Activated T-cell treated with anti-CD3 and anti-CD28 coated beads for 1 hour (primary cell): ENCODE data around the gene ZMYND8.
"Not testable (repeated sequence)": the region's sequence is repeated elsewhere in the genome, so short reads cannot be mapped to it uniquely, and the experiment has no call there.

Source experiments
- DNase-seq: peaks from one replicate; pipeline ENCODE4 v3.0.0-alpha.2; 2020; ENCODE audit warnings: low read depth

Gene ZMYND8

GRCh38 chr20:47370850-47371782 is 14.6 kb upstream of the ZMYND8 start:
- no peak for DNase-seq

GRCh38 chr20:47370214-47370613 is 13.7 kb upstream of the ZMYND8 start:
- DNase-seq = no peak

- DNase-seq = no peak
Observed at GRCh38 chr20:47368301-47368700, 11.8 kb upstream of the ZMYND8 start.

- DNase-seq = not testable (repeated sequence)
Observed at GRCh38 chr20:47366301-47366700, 9.8 kb upstream of the ZMYND8 start.

GRCh38 chr20:47365023-47365764 is 8.7 kb upstream of the ZMYND8 start:
- no peak for DNase-seq

GRCh38 chr20:47362361-47363219 is 6.1 kb upstream of the ZMYND8 start:
- DNase-seq = no peak

- DNase-seq = no peak
Observed at GRCh38 chr20:47361057-47361915, 4.8 kb upstream of the ZMYND8 start.

GRCh38 chr20:47360297-47361056 is 4.0 kb upstream of the ZMYND8 start:
- no peak for DNase-seq

GRCh38 chr20:47359530-47360296 is 3.2 kb upstream of the ZMYND8 start:
- DNase-seq = no peak

- DNase-seq = no peak
Observed at GRCh38 chr20:47358672-47359529, 2.4 kb upstream of the ZMYND8 start.

- no peak for DNase-seq
Observed at GRCh38 chr20:47358039-47358671, 1.7 kb upstream of the ZMYND8 start.

GRCh38 chr20:47357296-47358038 is 968 bp upstream of the ZMYND8 start:
- peak; percentile 61 for DNase-seq

- no peak for DNase-seq
Observed at GRCh38 chr20:47356220-47356525, 326 bp downstream of the ZMYND8 start.

- DNase-seq = no peak
Observed at GRCh38 chr20:47355489-47356219, 845 bp downstream of the ZMYND8 start.

GRCh38 chr20:47354714-47355488 is 1.6 kb downstream of the ZMYND8 start:
- no peak for DNase-seq

GRCh38 chr20:47354464-47354713 is 2.1 kb downstream of the ZMYND8 start:
- DNase-seq = no peak
